ENCODE measurements around the gene PTPDC1.

PTPDC1 gene

DNA sequence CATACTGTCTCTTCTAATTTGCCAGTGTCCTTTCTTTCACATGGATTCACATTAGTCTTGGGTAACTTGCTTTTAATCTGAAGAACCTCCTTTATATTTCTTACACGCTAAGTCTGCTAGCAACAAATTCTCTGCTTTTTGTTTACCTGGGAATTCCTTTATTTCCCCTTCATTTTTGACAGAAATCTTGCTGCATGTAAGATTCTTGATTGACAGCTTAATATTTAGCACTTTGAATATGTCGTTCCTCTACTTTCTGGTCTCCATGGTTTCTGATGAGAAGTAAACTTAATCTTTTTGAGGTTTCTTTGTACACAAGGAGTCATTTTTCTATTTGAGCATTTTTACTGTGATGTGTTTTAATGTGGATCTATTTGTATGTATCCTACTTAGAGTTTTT is 6.2 kb upstream of the PTPDC1 start:
- no peaks in the 10 kb centered on the region for H3K36me3 ChIP-seq (replicated peaks; ENCODE audit: low read depth, low read length)
- H3K27ac ChIP-seq (ENCODE audit: low read length), result no peak overlapping the region
- no peaks in the 10 kb centered on the region for H3K4me1 ChIP-seq (ENCODE audit: low read length)
- no peaks in the 10 kb centered on the region for H3K9me3 ChIP-seq (ENCODE audit: insufficient read depth, low read length)
- H3K27me3 ChIP-seq (ENCODE audit: low read depth, low read length), result no peaks in the 10 kb centered on the region
- TF ChIP-seq, protein P1, sequence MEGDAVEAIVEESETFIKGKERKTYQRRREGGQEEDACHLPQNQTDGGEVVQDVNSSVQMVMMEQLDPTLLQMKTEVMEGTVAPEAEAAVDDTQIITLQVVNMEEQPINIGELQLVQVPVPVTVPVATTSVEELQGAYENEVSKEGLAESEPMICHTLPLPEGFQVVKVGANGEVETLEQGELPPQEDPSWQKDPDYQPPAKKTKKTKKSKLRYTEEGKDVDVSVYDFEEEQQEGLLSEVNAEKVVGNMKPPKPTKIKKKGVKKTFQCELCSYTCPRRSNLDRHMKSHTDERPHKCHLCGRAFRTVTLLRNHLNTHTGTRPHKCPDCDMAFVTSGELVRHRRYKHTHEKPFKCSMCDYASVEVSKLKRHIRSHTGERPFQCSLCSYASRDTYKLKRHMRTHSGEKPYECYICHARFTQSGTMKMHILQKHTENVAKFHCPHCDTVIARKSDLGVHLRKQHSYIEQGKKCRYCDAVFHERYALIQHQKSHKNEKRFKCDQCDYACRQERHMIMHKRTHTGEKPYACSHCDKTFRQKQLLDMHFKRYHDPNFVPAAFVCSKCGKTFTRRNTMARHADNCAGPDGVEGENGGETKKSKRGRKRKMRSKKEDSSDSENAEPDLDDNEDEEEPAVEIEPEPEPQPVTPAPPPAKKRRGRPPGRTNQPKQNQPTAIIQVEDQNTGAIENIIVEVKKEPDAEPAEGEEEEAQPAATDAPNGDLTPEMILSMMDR (IDR thresholded peaks at IDR 0.05; ENCODE audit: low read depth, low read length), result no peak
- no peak for TF ChIP-seq EZH2phosphoT487 (IDR thresholded peaks at IDR 0.05; ENCODE audit: low read depth)
- no peak overlapping the region for H3K9ac ChIP-seq (ENCODE audit: low read length)
- H2AFZ ChIP-seq (ENCODE audit: low read depth, low read length), result no peak overlapping the region
- H4K20me1 ChIP-seq (ENCODE audit: insufficient read depth, low read length), result no peaks in the 10 kb centered on the region
- H3K4me3 ChIP-seq (ENCODE audit: low read length), result no peak overlapping the region
- H3K4me2 ChIP-seq (ENCODE audit: low read length), result no peak overlapping the region
- H3K79me2 ChIP-seq (ENCODE audit: low read length), result no peaks in the 10 kb centered on the region

DNA sequence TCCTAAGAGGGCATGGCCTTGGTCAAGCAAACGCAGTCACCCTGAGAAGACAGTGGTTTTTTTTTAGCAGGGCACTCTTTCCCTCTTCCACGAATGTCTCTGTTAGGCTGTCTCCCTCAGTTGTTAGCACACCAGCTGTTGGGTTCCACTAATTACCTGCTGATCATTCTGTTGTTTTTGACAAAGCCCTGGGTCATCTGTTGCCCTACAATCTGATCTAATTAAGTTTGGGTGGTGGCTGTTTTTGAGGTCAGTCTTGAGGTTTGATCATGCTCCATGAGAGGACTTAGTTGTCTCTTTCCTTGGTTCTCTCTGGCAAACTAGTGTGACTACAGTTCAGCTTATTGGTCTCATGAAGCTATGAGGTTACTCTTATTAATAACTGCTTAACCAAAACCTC is 5.0 kb upstream of the PTPDC1 start:
- Histone ChIP-seq H2AFZ (ENCODE audit: low read depth, low read length) (no peak overlapping the region), H3K27ac (ENCODE audit: low read length) (no peak overlapping the region), H3K36me3 (replicated peaks; ENCODE audit: low read depth, low read length) (no peaks in the 10 kb centered on the region), H3K4me3 (ENCODE audit: low read length) (no peak overlapping the region), H3K79me2 (ENCODE audit: low read length) (no peaks in the 10 kb centered on the region), H3K27me3 (ENCODE audit: low read depth, low read length) (no peaks in the 10 kb centered on the region), H3K9me3 (ENCODE audit: insufficient read depth, low read length) (no peaks in the 10 kb centered on the region), H4K20me1 (ENCODE audit: insufficient read depth, low read length) (no peaks in the 10 kb centered on the region), H3K4me2 (ENCODE audit: low read length) (no peak overlapping the region), H3K4me1 (ENCODE audit: low read length) (no peaks in the 10 kb centered on the region), H3K9ac (ENCODE audit: low read length) (no peak overlapping the region)
- TF ChIP-seq, protein P1 (IDR thresholded peaks at IDR 0.05; ENCODE audit: low read depth, low read length), result no peak
- TF ChIP-seq EZH2phosphoT487 (IDR thresholded peaks at IDR 0.05; ENCODE audit: low read depth), result no peak

DNA sequence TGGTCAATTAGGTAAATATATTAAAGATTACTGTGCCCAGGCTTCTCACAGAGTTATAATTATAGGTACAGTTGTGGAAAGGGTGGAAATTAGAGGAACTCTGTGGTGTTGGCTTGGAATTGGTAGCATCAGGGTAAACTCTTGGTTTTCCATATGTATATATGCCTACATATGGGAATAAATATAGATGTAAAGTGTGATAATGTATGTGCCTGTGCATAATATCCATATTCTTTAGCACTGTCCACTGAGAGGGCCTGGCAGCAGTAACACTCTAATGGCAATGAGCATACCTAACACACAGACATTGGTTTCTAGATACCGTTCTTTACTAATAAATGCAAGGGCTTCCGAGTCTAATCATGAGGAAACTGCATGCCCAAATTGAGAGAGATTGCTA is 4.0 kb upstream of the PTPDC1 start:
- Histone ChIP-seq H3K4me1 (ENCODE audit: low read length) (no peaks in the 10 kb centered on the region), H3K36me3 (replicated peaks; ENCODE audit: low read depth, low read length) (no peaks in the 10 kb centered on the region), H3K4me3 (ENCODE audit: low read length) (no peak overlapping the region), H4K20me1 (ENCODE audit: insufficient read depth, low read length) (no peaks in the 10 kb centered on the region), H3K79me2 (ENCODE audit: low read length) (no peaks in the 10 kb centered on the region), H3K9ac (ENCODE audit: low read length) (no peak overlapping the region), H3K27me3 (ENCODE audit: low read depth, low read length) (no peaks in the 10 kb centered on the region), H2AFZ (ENCODE audit: low read depth, low read length) (no peak overlapping the region), H3K27ac (ENCODE audit: low read length) (no peak overlapping the region), H3K9me3 (ENCODE audit: insufficient read depth, low read length) (no peaks in the 10 kb centered on the region), H3K4me2 (ENCODE audit: low read length) (no peak overlapping the region)
- TF ChIP-seq, protein P1 (IDR thresholded peaks at IDR 0.05; ENCODE audit: low read depth, low read length), result no peak
- TF ChIP-seq EZH2phosphoT487 (IDR thresholded peaks at IDR 0.05; ENCODE audit: low read depth), result no peak

DNA sequence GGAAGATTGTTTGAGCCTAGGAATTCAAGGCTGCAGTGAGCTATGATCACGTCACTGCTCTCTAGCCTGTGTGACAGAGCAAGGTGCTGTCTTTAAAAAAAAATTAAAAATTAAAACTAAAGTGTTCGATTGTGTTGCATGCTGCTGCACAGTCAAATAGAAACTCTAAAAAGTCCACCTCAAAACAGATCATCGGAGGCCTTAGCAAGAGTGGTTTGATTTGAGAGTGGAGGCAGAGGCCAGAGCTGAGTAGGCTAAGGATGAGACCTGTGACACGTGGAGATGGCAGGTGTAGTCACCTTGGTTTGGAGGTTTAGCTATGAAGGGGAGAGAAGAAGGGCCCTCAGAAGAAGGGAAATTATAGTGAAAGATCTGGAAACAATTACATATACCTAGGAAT is 2.8 kb upstream of the PTPDC1 start:
- Histone ChIP-seq H3K9me3 (ENCODE audit: insufficient read depth, low read length) (no peaks in the 10 kb centered on the region), H3K9ac (ENCODE audit: low read length) (no peak overlapping the region), H2AFZ (ENCODE audit: low read depth, low read length) (no peak overlapping the region), H3K4me3 (ENCODE audit: low read length) (no peak overlapping the region), H4K20me1 (ENCODE audit: insufficient read depth, low read length) (no peaks in the 10 kb centered on the region), H3K27ac (ENCODE audit: low read length) (no peak overlapping the region), H3K79me2 (ENCODE audit: low read length) (no peaks in the 10 kb centered on the region), H3K36me3 (replicated peaks; ENCODE audit: low read depth, low read length) (peaks cover 1% of the 10 kb centered on the region), H3K27me3 (ENCODE audit: low read depth, low read length) (no peaks in the 10 kb centered on the region), H3K4me1 (ENCODE audit: low read length) (no peaks in the 10 kb centered on the region), H3K4me2 (ENCODE audit: low read length) (no peak overlapping the region)
- TF ChIP-seq EZH2phosphoT487 (IDR thresholded peaks at IDR 0.05; ENCODE audit: low read depth), result no peak
- TF ChIP-seq, protein P1 (IDR thresholded peaks at IDR 0.05; ENCODE audit: low read depth, low read length), result no peak

All from OCI-LY3 (cell line).